OCI-M1 (cell line): ENCODE measurements around the gene CYGB.

Source experiments
- DNase-seq: peaks from one replicate; lab custom pipeline; 2025; lab: John Stamatoyannopoulos, UW

CYGB gene

GRCh38 chr17:76537578-76538280 is at the start of gene CYGB:
CYGB (minus strand) TSS chr17:76537709; CDS start chr17:76537542, 167 bp downstream.
- DNase-seq = no peak

GRCh38 chr17:76586741-76587487 is 49.4 kb upstream of the CYGB start:
- no peak for DNase-seq

- DNase-seq = no peak
These were observed 48.4 kb upstream of the CYGB start, which contains the start of gene ST6GALNAC2 for GRCh38 chr17:76585649-76586593. ST6GALNAC2 (minus strand) TSS chr17:76585860; CDS start chr17:76585808, 52 bp downstream.

DNA sequence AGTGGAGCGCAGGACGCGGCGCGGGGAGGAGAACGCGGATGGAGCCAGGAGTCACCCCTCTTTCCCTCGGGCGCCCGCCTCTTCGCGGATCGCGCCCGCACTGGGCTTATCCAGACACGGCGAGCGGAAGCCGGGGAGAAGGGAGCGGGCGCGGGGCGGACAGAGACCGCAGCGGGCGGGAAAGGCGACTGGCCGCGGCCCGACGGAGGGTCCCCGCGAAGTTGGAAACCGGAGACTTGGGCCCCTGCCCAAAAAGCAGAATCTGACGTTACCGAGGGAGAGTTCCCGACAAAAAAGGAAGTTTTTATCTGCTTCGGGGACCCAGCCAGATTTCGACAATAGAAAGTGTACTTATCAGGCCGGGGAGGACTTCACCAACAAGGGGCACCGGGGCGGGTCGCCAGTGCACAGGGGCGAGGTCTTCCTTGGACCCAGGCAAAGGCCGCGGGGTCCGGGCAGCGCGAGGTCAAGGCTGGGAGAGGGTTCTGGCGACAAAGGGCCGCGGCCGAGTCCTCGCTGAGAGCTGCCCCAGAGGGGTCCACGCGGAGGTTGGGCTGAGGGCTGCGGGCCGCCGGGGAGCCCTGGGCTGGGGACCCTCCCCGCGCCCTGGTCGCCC is 47.6 kb upstream of the CYGB start:
- DNase-seq = no peak

GRCh38 chr17:76584427-76585032 is 47.0 kb upstream of the CYGB start:
- no peak for DNase-seq

DNA sequence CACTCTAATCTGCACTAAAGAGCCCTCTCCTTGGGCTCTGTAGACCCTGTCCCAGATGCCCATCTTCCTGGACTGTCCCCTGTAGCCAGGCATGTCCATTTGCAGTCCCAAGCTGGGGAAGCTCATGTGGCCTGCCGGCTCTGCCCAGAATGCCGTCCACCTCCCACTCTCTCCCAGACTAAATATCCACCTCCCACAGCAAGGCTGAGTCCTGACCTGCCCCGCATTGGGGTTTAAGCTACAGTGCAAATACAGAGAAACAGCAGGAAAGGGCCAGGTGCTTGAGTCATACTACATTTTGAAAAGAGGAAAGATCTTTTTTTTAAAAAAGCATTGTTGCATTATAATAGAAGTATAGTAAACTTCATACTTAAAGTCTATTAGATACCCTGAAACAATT is 45.2 kb upstream of the CYGB start:
- DNase-seq = no peak

GRCh38 chr17:76581515-76581914 is 44.0 kb upstream of the CYGB start:
- no peak for DNase-seq

DNA sequence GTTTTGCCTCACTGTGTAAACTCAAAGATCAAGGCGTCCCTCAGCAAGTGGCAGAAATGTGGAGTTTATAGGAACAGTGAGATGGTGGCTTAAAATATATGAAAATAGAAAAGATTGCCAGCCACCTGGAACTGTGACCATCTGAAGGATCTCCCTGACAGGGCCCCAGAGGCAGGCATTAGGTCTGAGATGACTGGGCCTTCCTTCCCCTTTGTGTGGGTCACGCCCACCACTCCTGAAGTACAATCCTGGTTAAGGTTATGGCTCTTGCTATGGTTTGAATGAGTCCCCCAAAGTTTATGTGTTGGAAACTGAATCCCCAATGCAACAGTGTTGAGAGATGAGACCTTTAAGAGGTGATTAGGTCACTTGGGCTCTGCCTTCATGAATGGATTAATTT is 41.8 kb upstream of the CYGB start:
- no peak for DNase-seq

GRCh38 chr17:76578376-76578775 is 40.9 kb upstream of the CYGB start:
- DNase-seq = no peak

DNA sequence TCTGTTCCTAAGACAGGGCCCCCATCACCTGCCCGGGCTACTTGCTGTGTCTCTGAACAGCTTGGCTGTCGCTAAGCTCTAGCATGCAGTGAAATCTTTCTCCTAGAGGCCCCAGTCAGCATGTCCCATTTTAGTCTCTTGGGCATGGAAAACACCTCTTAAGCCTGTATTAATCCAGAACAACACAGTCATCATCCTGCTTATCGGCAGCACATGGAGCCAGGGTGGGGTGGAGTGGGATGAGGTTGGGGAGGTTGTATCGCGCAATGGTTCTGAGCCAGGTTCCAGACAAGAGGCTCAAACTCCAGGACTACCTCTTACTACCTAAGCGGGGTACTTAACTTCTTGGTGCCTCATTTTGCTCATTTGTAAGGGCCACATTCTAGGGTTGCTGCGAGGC is 40.4 kb upstream of the CYGB start:
- DNase-seq = no peak

- DNase-seq = no peak
These were observed 38.7 kb upstream of the CYGB start for GRCh38 chr17:76576189-76576588.

DNA sequence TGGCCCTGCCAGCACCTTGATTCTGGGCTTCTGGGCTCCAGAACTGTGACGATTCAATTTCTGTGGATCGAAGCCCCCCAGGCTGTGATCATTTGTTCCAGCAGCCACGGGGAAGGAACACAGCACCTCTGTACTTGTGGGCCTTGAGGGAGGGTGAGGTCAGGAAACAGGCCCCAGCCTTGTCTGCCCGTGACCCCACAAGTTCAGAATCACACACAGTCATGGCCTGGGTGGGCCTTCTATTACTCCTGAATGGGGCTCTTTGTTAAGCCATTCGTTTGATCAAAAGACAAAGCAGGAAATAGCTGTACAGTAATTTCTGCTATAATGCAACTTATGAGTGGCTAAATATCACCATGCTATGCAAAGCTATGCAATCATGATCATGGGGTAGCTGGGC is 38.1 kb upstream of the CYGB start:
- DNase-seq = no peak

- no peak for DNase-seq
These were observed 36.7 kb upstream of the CYGB start for GRCh38 chr17:76574166-76574565.

DNA sequence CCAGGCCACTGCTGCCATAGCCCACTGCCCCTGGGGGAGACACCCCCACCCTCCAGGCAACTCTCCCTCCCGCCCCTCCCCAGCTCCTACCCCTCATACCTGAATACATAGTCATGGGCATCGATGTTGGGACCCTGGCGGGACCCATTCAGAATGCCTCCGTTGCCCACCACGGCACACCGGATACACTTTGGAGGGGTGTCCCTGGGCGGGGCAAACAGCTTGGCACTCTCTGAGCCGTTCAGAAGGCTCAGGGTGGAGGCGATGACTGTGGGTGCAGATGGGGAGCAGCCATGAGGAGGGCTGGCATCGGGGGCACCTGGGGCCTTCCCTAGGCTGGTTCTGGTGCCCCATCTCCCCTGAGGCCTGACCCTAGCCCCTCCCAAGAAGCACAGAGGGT is 35.6 kb upstream of the CYGB start:
- DNase-seq = no peak

- no peak for DNase-seq
These were observed 34.8 kb upstream of the CYGB start for GRCh38 chr17:76572201-76572910.

GRCh38 chr17:76570877-76571471 is 33.5 kb upstream of the CYGB start:
- peak; percentile 11 for DNase-seq

DNA sequence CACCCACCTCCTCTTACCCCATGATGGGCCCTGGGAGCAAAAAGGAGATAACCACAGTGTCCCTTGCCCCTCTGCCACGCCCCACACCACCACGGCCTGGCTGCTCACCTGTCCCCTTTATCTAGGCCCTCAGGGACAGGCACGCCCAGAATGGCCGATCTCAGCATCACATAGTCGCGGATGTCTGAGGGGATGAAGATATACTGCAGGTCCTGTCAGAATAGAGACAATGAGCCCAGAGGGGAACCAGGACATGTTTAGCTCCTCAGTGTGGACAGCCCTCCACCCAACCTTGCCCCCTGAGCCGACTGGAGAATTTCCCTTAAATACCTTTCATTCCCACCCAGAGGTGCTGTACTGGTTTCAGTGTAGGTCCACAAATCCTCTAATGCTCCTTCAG is 32.9 kb upstream of the CYGB start:
- no peak for DNase-seq

- DNase-seq = no peak
These were observed 32.2 kb upstream of the CYGB start for GRCh38 chr17:76569607-76570279.

DNA sequence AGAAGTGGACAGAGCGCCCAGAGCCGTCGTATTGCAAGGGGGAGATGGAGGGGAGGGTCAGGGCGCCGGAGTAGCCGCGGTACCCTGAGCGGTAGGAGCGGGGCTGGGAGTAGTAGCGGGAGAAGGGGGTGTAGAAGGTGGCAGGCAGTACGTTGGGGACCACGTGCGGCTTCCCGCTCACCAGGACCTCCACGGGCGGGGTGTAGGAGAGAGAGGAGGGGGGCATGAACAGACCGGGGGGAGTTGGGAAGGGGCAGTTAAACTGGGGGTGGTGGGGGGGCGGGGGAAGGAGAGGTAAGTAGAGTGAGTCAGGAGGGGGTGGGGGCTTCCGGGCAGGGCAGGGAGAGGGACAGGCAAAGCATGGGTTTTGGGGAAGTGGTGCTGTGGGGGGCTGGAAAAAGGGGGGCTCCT is 31.3 kb upstream of the CYGB start:
- DNase-seq = no peak
